SK-N-SH (cell line): ENCODE measurements around the gene GOLT1A.

Experiments used
- CTCF ChIP-seq: fragments of 200-600 bp; sonication (generic); IDR thresholded peaks from 2 replicates; pipeline ENCODE4 v1.6.1; 2017; ENCODE audit warnings: antibody characterized with exemption, mild to moderate bottlenecking, moderate library complexity
- EP300 ChIP-seq, 2 experiments: IDR thresholded peaks; 2 replicates each; pipeline versions ENCODE4 v1.4.0 to v1.6.1; 2012; ENCODE audit warnings: borderline replicate concordance in 1 of 2, low read depth in 1 of 2, low read length in 1 of 2
- EZH2phosphoT487 ChIP-seq: fragments of 200-600 bp; sonication (generic); IDR thresholded peaks from 2 replicates; pipeline ENCODE4 v1.6.1; 2017; ENCODE audit warnings: low read depth, mixed run types, mild to moderate bottlenecking, antibody characterized with exemption, moderate library complexity, borderline replicate concordance
- FOXJ3 ChIP-seq: sonication (generic); formaldehyde crosslinking; IDR thresholded peaks from 2 replicates; pipeline ENCODE4 v1.5.1; 2020; ENCODE audit warnings: mild to moderate bottlenecking, missing genetic modification reagents
- REST ChIP-seq: IDR thresholded peaks from 2 replicates; pipeline ENCODE4 v1.6.1; 2012; ENCODE audit warnings: mild to moderate bottlenecking, low read depth, low read length, moderate library complexity
- RFX5 ChIP-seq: IDR thresholded peaks from 2 replicates; pipeline ENCODE4 v1.6.1; 2012; ENCODE audit warnings: mild to moderate bottlenecking, improper control_type of control experiment, low read length
- TCF12 ChIP-seq: IDR thresholded peaks from 2 replicates; pipeline ENCODE4 v1.4.0; 2012
- USF2 ChIP-seq: fragments of 150-350 bp; IDR thresholded peaks from 2 replicates; pipeline ENCODE4 v1.6.1; 2017; ENCODE audit warnings: antibody characterized with exemption, low read length, low read depth, borderline replicate concordance
- YY1 ChIP-seq: IDR thresholded peaks from 2 replicates; pipeline ENCODE4 v1.4.0; 2012; ENCODE audit warnings: low read depth, mild to moderate bottlenecking
- TF ChIP-seq, protein P1 (sequence below): IDR thresholded peaks from 2 replicates; pipeline ENCODE4; 2012

DNA sequence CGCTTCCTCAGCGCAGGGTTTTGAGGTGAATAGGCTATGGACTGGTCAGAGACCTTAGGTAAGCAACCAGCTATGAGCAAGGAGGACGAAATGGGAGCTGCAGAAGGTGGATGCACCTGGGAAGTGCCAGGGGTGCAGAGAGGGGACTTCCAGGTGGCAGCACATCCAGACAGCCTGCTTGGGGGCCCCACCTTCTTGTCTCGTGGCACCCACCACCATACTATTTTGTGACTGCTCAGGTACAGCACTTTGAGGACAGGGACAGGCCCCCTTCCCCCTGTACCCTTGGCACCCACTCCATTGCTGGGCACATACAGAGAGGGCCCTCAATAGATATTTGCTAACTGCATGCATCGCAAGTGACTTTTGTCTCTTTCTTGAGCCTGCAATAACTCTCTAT, 16.7 kb downstream of the GOLT1A start:
- no peak for TF ChIP-seq CTCF
- no peak for TF ChIP-seq EZH2phosphoT487
- TF ChIP-seq, protein P1, sequence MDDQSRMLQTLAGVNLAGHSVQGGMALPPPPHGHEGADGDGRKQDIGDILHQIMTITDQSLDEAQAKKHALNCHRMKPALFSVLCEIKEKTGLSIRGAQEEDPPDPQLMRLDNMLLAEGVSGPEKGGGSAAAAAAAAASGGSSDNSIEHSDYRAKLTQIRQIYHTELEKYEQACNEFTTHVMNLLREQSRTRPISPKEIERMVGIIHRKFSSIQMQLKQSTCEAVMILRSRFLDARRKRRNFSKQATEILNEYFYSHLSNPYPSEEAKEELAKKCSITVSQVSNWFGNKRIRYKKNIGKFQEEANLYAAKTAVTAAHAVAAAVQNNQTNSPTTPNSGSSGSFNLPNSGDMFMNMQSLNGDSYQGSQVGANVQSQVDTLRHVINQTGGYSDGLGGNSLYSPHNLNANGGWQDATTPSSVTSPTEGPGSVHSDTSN, result no peak
- no peak for TF ChIP-seq RFX5
- TF ChIP-seq YY1, result no peak
- no peak for TF ChIP-seq REST
- TF ChIP-seq FOXJ3 (CRISPR knock-in tag), result no peak
- TF ChIP-seq USF2, result no peak
- TF ChIP-seq TCF12, result no peak
- TF ChIP-seq EP300 (IDR thresholded peaks at IDR 0.05; ENCODE audit: borderline replicate concordance in 1 of 2, low read depth in 1 of 2, low read length in 1 of 2), result no peak
